Mesenchymal stem cell (in vitro differentiated cells and primary cell): ENCODE results near the gene TEN1.
"Not testable (repeated sequence)": the region's sequence is repeated elsewhere in the genome, so short reads cannot be mapped to it uniquely, and the experiment has no call there.

ENCODE experiments used
- DNase-seq: peaks from one replicate; pipeline ENCODE4 v3.0.0-alpha.2; 2013
- H2AFZ ChIP-seq: one replicate; pipeline ENCODE4 v1.6.1; 2013; ENCODE audit warnings: low read depth, mild to moderate bottlenecking, control low read depth, inconsistent platforms, low read length, moderate library complexity
- H2AK5ac ChIP-seq: 2 replicates; pipeline ENCODE4 v1.6.1; 2013; ENCODE audit warnings: low read length, moderate library complexity, mild to moderate bottlenecking, inconsistent platforms; ENCODE audit not compliant: severe bottlenecking
- H2BK120ac ChIP-seq: one replicate; pipeline ENCODE4 v1.6.1; 2013; ENCODE audit warnings: low read depth, mild to moderate bottlenecking, inconsistent platforms, low read length, moderate library complexity
- H2BK12ac ChIP-seq, 2 experiments: one replicate each; pipeline ENCODE4 v1.6.1; 2013; ENCODE audit warnings: inconsistent platforms in 2 of 2, low read length in 2 of 2, mild to moderate bottlenecking in 2 of 2, moderate library complexity in 2 of 2, control low read depth in 1 of 2
- H2BK15ac ChIP-seq: one replicate; pipeline ENCODE4 v1.6.1; 2013; ENCODE audit warnings: mild to moderate bottlenecking, low read depth, inconsistent platforms; ENCODE audit not compliant: poor library complexity, severe bottlenecking
- H2BK5ac ChIP-seq: 2 replicates; pipeline ENCODE4 v1.6.1; 2013; ENCODE audit warnings: low read depth, mild to moderate bottlenecking, low read length, control low read depth, inconsistent platforms; ENCODE audit not compliant: poor library complexity, severe bottlenecking
- H3K14ac ChIP-seq, 2 experiments: one replicate each; pipeline ENCODE4 v1.6.1; 2013; ENCODE audit warnings: inconsistent platforms in 2 of 2, low read length in 2 of 2, control low read depth in 1 of 2, mild to moderate bottlenecking in 1 of 2, moderate library complexity in 1 of 2
- H3K18ac ChIP-seq, 2 experiments: one replicate each; pipeline ENCODE4 v1.6.1; 2013; ENCODE audit warnings: inconsistent platforms in 2 of 2, low read length in 2 of 2, control low read depth in 1 of 2, low read depth in 1 of 2, mild to moderate bottlenecking in 1 of 2
- H3K23ac ChIP-seq, 2 experiments: one replicate each; pipeline ENCODE4 v1.6.1; 2013; ENCODE audit warnings: inconsistent platforms in 2 of 2, low read length in 2 of 2, mild to moderate bottlenecking in 2 of 2, moderate library complexity in 2 of 2, control low read depth in 1 of 2
- H3K27ac ChIP-seq: 2 replicates; pipeline ENCODE4 v1.5.1; 2013; ENCODE audit warnings: mild to moderate bottlenecking, moderate library complexity, low read length, control low read depth, inconsistent platforms; ENCODE audit not compliant: poor library complexity, severe bottlenecking
- H3K27me3 ChIP-seq, 2 experiments: 2 replicates each; pipeline versions ENCODE4 v1.6.1 to v1.7.0; 2013; ENCODE audit warnings: low read length in 2 of 2, mild to moderate bottlenecking in 2 of 2, moderate library complexity in 2 of 2, control low read depth in 1 of 2, inconsistent platforms in 1 of 2; ENCODE audit not compliant: control insufficient read depth in 1 of 2, insufficient read depth in 1 of 2
- H3K36me3 ChIP-seq, 2 experiments: 2 replicates each; pipeline versions ENCODE4 v1.6.1 to v1.7.0; 2013; ENCODE audit warnings: low read length in 2 of 2, control low read depth in 1 of 2, inconsistent platforms in 1 of 2, low read depth in 1 of 2, mild to moderate bottlenecking in 1 of 2; ENCODE audit not compliant: insufficient read depth in 2 of 2, control insufficient read depth in 1 of 2
- H3K4ac ChIP-seq, 2 experiments: one replicate each; pipeline ENCODE4 v1.6.1; 2013; ENCODE audit warnings: inconsistent platforms in 2 of 2, low read length in 2 of 2, mild to moderate bottlenecking in 2 of 2, moderate library complexity in 2 of 2, control low read depth in 1 of 2, low read depth in 1 of 2
- H3K4me1 ChIP-seq: 2 replicates; pipeline ENCODE4 v1.6.1; 2013; ENCODE audit warnings: low read depth, low read length, control low read depth; ENCODE audit not compliant: control insufficient read depth, insufficient read depth
- H3K4me2 ChIP-seq: 2 replicates; pipeline ENCODE4 v1.6.1; 2013; ENCODE audit warnings: low read length, mild to moderate bottlenecking, inconsistent platforms; ENCODE audit not compliant: poor library complexity, severe bottlenecking
- H3K4me3 ChIP-seq, 2 experiments: 2 replicates each; pipeline versions ENCODE4 v1.5.1 to v1.7.0; 2013; ENCODE audit warnings: low read length in 2 of 2, mild to moderate bottlenecking in 2 of 2, control low read depth in 1 of 2, low read depth in 1 of 2; ENCODE audit not compliant: insufficient read depth in 1 of 2
- H3K79me1 ChIP-seq: replicated peaks from 2 replicates; pipeline ENCODE4 v1.6.1; 2013; ENCODE audit warnings: mild to moderate bottlenecking, control low read depth, low read length, inconsistent platforms; ENCODE audit not compliant: poor library complexity, severe bottlenecking
- H3K9ac ChIP-seq: 2 replicates; pipeline ENCODE4 v1.7.0; 2013; ENCODE audit warnings: mild to moderate bottlenecking, low read length, moderate library complexity
- H3K9me3 ChIP-seq: 2 replicates; pipeline ENCODE4 v1.7.0; 2013; ENCODE audit warnings: mild to moderate bottlenecking, low read length; ENCODE audit not compliant: control insufficient read depth
- H4K8ac ChIP-seq: one replicate; pipeline ENCODE4 v1.6.1; 2013; ENCODE audit warnings: inconsistent platforms, mild to moderate bottlenecking, low read length, moderate library complexity
- H4K91ac ChIP-seq: one replicate; pipeline ENCODE4 v1.6.1; 2013; ENCODE audit warnings: mild to moderate bottlenecking, low read length, inconsistent platforms
- WGBS: methylation state at CpG from one replicate; pipeline ENCODE4 v1.1.7; 2013; ENCODE audit warnings: mixed read lengths; 5-methylcytosine and 5-hydroxymethylcytosine counted together

Gene TEN1

DNA sequence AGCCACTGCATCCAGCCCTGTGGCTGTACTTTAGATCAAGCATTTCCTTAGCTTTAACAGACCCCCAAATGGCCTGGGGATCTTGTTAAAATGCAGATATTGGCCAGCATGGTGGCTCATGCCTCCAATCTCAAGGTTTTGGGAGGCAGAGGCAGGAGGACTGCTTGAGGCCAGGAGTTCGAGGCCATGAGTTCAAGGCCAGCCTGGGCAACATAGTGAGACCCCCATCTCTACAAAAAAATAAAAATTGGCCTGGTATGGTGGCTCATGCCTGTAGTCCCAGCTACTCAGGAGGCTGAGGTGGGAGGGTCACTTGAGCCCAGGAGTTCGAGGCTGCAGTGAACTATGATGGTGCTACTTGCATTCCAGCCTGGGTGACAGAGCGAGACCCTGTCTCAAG is 63.8 kb downstream of the TEN1 start:
- Histone ChIP-seq H3K79me1 (peaks cover 32% of the 10 kb centered on the region), H3K36me3 (peaks cover 79 to 97% of the 10 kb centered on the region in 2 experiments), H3K4me1 (peaks cover 17% of the 10 kb centered on the region)
- not testable (repeated sequence) for H2BK5ac ChIP-seq, H3K4me3 ChIP-seq, H3K4me2 ChIP-seq, H3K14ac ChIP-seq, DNase-seq, H3K27ac ChIP-seq, H3K9ac ChIP-seq, H2BK12ac ChIP-seq, H2BK120ac ChIP-seq, H3K18ac ChIP-seq, H2BK15ac ChIP-seq, H3K4ac ChIP-seq, H2AFZ ChIP-seq, H4K91ac ChIP-seq, H3K27me3 ChIP-seq, H3K23ac ChIP-seq, H3K9me3 ChIP-seq, H4K8ac ChIP-seq, H2AK5ac ChIP-seq
- WGBS = 100% methylated on average over 2 of the region's 3 CpGs

DNA sequence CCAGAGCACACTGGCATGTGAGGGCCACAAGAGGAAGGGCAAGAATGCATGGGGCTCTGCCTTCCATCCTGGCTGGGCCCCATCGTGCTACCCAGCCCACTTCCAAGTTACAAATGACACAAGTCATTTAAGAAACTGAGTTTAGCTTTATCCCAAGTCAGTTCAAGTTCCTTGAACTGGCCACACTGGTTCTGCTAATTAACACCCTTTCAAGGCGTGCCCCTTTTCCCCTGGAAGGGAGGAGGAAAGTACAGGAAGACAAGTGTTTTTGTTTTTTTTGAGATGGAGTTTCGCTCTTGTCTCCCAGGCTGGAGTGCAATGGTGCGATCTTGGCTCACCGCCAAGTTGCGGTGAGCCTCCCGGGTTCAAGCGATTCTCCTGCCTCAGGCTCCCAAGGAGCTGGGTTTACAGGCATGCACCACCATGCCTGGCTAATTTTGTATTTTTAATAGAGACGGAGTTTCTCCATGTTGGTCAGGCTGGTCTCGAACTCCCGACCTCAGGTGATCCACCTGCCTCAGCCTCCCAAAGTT is 65.5 kb downstream of the TEN1 start:
- Histone ChIP-seq H3K79me1 (peaks cover 35% of the 10 kb centered on the region), H3K4me1 (peaks cover 24% of the 10 kb centered on the region), H3K36me3 (peaks cover 77 to 97% of the 10 kb centered on the region in 2 experiments)
- not testable (repeated sequence) for H2BK15ac ChIP-seq, H3K14ac ChIP-seq, H3K9me3 ChIP-seq, H2BK120ac ChIP-seq, H4K8ac ChIP-seq, H3K9ac ChIP-seq, H2AK5ac ChIP-seq, H2BK5ac ChIP-seq, H3K4me3 ChIP-seq, H2AFZ ChIP-seq, H2BK12ac ChIP-seq, DNase-seq, H3K27me3 ChIP-seq, H3K4ac ChIP-seq, H3K23ac ChIP-seq, H4K91ac ChIP-seq, H3K27ac ChIP-seq, H3K4me2 ChIP-seq, H3K18ac ChIP-seq
- WGBS = 98% methylated on average over 11 of the region's 11 CpGs

DNA sequence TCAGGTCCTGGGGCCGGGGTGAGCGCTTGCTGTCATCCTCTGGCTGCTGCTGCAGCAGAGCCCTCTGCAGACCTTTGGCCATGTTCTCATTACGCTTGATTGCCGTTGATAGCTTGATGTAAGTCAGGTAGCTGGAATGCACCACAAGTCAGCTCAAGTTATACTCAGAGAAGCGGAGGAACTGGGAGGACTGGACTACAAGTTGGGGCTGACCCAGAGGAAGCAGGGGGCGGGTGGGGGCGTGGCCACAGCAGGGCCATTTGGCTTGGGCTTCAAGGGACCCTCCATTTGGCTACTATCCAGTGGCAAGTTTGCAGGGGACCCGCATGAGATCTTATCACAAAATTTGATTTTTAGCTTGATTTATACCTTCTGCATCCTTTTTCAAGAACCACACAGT is 67.0 kb downstream of the TEN1 start:
- 98% methylated on average over 8 of the region's 8 CpGs for WGBS
- Histone ChIP-seq H3K4me2 (no peak overlapping the region), H3K18ac (no peak overlapping the region), H3K36me3 (peaks cover 72 to 97% of the 10 kb centered on the region in 2 experiments), H3K27me3 (no peaks in the 10 kb centered on the region), H2BK120ac (no peak overlapping the region), H4K91ac (no peak overlapping the region), H2BK12ac (no peak overlapping the region), H3K23ac (no peak overlapping the region), H3K79me1 (peaks cover 33% of the 10 kb centered on the region), H2BK5ac (no peak overlapping the region), H3K9ac (no peak overlapping the region), H3K14ac (no peak overlapping the region), H2AFZ (no peak overlapping the region), H2AK5ac (no peak overlapping the region), H3K4ac (no peak overlapping the region), H2BK15ac (no peak overlapping the region), H3K27ac (no peak overlapping the region), H3K4me1 (peaks cover 25% of the 10 kb centered on the region), H3K4me3 (no peak overlapping the region), H4K8ac (no peak overlapping the region), H3K9me3 (no peaks in the 10 kb centered on the region)
- DNase-seq = no peak

DNA sequence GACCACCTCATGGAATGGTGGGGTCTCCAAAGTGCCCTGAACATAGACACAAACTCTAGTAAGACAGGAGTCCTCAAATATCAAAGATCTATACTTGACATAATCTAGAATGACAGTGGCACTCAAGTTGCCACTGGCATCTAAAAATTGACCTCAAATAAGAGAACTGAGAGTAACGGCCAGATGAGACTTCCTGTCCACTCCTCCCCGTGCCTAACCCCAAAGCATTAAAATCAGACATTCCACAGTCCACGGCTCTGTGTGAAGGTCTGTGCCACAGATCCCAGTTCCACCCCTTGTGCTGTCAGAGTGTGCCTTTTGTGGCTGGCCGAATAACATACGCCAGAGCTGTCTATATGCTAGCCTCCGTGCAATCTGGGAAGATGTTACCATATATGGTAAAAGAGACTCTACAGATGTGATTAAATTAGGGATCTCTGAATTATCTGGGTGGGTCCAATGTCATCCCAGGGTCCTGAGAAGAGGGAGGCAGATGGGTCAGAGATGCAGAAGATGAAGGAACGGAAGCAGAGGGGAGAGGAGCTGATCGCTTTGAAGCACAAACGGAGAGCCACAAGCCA is 69.1 kb downstream of the TEN1 start:
- DNase-seq = no peak
- H2BK120ac ChIP-seq = no peak overlapping the region
- H3K14ac ChIP-seq = no peak overlapping the region
- no peak overlapping the region for H3K4ac ChIP-seq
- no peak overlapping the region for H4K91ac ChIP-seq
- peak overlapping the region; percentile 98 for H2AK5ac ChIP-seq
- H3K9ac ChIP-seq = no peak overlapping the region
- H3K79me1 ChIP-seq = peaks cover 25% of the 10 kb centered on the region
- H3K4me2 ChIP-seq = peak overlapping the region; percentile 25
- peak overlapping the region; percentile 66 for H2BK5ac ChIP-seq
- no peak overlapping the region for H2BK15ac ChIP-seq
- H2BK12ac ChIP-seq = peak overlapping the region in 1 of 2 experiments; percentile 18
- H3K18ac ChIP-seq = no peak overlapping the region
- H3K23ac ChIP-seq = peak overlapping the region in 1 of 2 experiments; percentile 53
- H4K8ac ChIP-seq = no peak overlapping the region
- H3K27me3 ChIP-seq = no peaks in the 10 kb centered on the region
- 90% methylated on average over 9 of the region's 9 CpGs for WGBS
- H2AFZ ChIP-seq = no peak overlapping the region
- H3K4me3 ChIP-seq = no peak overlapping the region
- peak overlapping the region; percentile 96 for H3K27ac ChIP-seq
- peaks cover 29% of the 10 kb centered on the region for H3K4me1 ChIP-seq
- peaks cover 58 to 91% of the 10 kb centered on the region in 2 experiments for H3K36me3 ChIP-seq
- H3K9me3 ChIP-seq = no peaks in the 10 kb centered on the region
